HEK293 (cell line): Measurements from ENCODE around the gene BCDIN3D.

Experiments used
- CTCF ChIP-seq: fragments of 450-650 bp; formaldehyde crosslinking; IDR thresholded peaks from 2 replicates; pipeline ENCODE4 v1.5.1; 2016; ENCODE audit warnings: missing biosample characterization, missing genetic modification characterization
- MYNN ChIP-seq: fragments of 450-650 bp; formaldehyde crosslinking; IDR thresholded peaks from 2 replicates; pipeline ENCODE4 v1.5.1; 2016; ENCODE audit warnings: missing biosample characterization, missing genetic modification characterization, borderline replicate concordance
- REST ChIP-seq: fragments of 450-650 bp; formaldehyde crosslinking; IDR thresholded peaks from 2 replicates; pipeline ENCODE4 v1.5.1; 2016; ENCODE audit warnings: missing biosample characterization, missing genetic modification characterization
- SCRT1 ChIP-seq: fragments of 450-650 bp; formaldehyde crosslinking; IDR thresholded peaks from 2 replicates; pipeline ENCODE4 v1.5.1; 2016; ENCODE audit warnings: missing biosample characterization, missing genetic modification characterization, borderline replicate concordance
- ZNF121 ChIP-seq: fragments of 450-650 bp; formaldehyde crosslinking; IDR thresholded peaks from 2 replicates; pipeline ENCODE4 v1.5.1; 2016; ENCODE audit warnings: missing biosample characterization, missing genetic modification characterization
- ZNF174 ChIP-seq: fragments of 450-650 bp; formaldehyde crosslinking; IDR thresholded peaks from 2 replicates; pipeline ENCODE4 v1.5.0; 2017; ENCODE audit warnings: missing biosample characterization, mild to moderate bottlenecking, missing genetic modification characterization
- ZNF266 ChIP-seq: fragments of 450-650 bp; formaldehyde crosslinking; IDR thresholded peaks from 2 replicates; pipeline ENCODE4 v1.5.1; 2016; ENCODE audit warnings: missing biosample characterization, missing genetic modification characterization, low read depth
- ZNF501 ChIP-seq: fragments of 450-650 bp; formaldehyde crosslinking; IDR thresholded peaks from 2 replicates; pipeline ENCODE4 v1.5.1; 2016; ENCODE audit warnings: missing biosample characterization, missing genetic modification characterization
- ZNF561 ChIP-seq: fragments of 450-650 bp; IDR thresholded peaks from 2 replicates; pipeline ENCODE4 v1.5.1; 2018; ENCODE audit warnings: missing biosample characterization, missing genetic modification characterization, borderline replicate concordance
- ZNF623 ChIP-seq: fragments of 450-650 bp; formaldehyde crosslinking; IDR thresholded peaks from 2 replicates; pipeline ENCODE4 v1.5.1; 2016; ENCODE audit warnings: missing biosample characterization, missing genetic modification characterization
- ZSCAN30 ChIP-seq: fragments of 450-650 bp; IDR thresholded peaks from 2 replicates; pipeline ENCODE4 v1.5.1; 2018; ENCODE audit warnings: missing biosample characterization, mild to moderate bottlenecking, missing genetic modification characterization, moderate library complexity
- TF ChIP-seq, protein P1 (sequence below): fragments of 450-650 bp; formaldehyde crosslinking; IDR thresholded peaks from 2 replicates; pipeline ENCODE4 v1.5.1; 2017; ENCODE audit warnings: missing biosample characterization, mild to moderate bottlenecking, missing genetic modification characterization, moderate library complexity
- TF ChIP-seq, protein P2 (sequence below): fragments of 450-650 bp; formaldehyde crosslinking; optimal IDR thresholded peaks from 2 replicates; pipeline ENCODE3; 2016; ENCODE audit warnings: missing biosample characterization, mild to moderate bottlenecking, missing genetic modification characterization

DNA sequence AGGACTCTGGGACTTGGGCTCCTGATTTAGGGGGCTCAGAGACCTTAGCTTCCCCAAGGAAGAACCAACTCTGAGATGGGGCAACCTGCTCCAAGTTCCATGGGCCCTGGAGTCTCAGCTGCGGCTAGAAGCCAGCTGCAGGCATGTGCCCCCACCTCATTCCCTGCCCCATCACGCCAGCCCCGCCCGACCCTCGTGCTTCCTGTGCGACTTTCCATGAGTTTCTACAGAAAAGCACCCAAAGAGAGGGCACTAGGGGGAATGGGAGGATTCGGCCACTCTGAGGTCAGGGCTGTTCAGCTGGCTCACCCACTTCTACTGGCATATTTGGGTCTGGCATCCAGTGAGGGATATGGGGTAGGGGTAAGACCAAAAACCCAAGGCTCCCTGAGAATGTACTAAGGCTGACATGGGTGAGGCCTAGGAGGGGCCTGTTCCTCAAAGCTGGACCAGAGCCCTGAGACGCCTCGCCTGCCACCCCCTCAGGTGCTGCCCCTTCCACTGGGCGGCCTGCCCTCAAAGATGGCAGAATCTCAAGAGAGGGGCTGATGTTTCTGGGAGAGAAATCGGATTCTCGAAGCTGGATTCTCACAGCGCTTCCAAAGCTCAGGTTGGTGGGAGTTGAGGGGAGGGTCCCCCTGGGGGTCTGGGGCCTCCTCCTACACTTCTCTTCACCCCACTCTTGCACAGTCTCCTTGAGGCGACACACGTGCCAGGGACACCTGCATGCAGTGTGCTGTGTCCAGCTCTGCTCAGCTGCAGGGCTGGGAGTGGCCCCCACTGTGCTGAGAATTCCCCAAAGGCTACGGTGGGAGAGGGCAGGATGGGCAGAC, 38.7 kb upstream of the BCDIN3D start:
- no peak for TF ChIP-seq ZNF121 (tag by site-specific recombination)
- no peak for TF ChIP-seq ZNF623 (tag by site-specific recombination)
- no peak for TF ChIP-seq ZNF266 (tag by site-specific recombination)
- TF ChIP-seq CTCF (tag by site-specific recombination) = no peak
- no peak for TF ChIP-seq ZSCAN30
- TF ChIP-seq, protein P1, sequence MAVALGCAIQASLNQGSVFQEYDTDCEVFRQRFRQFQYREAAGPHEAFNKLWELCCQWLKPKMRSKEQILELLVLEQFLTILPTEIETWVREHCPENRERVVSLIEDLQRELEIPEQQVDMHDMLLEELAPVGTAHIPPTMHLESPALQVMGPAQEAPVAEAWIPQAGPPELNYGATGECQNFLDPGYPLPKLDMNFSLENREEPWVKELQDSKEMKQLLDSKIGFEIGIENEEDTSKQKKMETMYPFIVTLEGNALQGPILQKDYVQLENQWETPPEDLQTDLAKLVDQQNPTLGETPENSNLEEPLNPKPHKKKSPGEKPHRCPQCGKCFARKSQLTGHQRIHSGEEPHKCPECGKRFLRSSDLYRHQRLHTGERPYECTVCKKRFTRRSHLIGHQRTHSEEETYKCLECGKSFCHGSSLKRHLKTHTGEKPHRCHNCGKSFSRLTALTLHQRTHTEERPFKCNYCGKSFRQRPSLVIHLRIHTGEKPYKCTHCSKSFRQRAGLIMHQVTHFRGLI (tag by site-specific recombination) = no peak
- no peak for TF ChIP-seq ZNF561
- TF ChIP-seq, protein P2, sequence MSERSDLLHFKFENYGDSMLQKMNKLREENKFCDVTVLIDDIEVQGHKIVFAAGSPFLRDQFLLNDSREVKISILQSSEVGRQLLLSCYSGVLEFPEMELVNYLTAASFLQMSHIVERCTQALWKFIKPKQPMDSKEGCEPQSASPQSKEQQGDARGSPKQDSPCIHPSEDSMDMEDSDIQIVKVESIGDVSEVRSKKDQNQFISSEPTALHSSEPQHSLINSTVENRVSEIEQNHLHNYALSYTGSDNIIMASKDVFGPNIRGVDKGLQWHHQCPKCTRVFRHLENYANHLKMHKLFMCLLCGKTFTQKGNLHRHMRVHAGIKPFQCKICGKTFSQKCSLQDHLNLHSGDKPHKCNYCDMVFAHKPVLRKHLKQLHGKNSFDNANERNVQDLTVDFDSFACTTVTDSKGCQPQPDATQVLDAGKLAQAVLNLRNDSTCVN = no peak
- TF ChIP-seq SCRT1 = no peak
- TF ChIP-seq ZNF174 (tag by site-specific recombination) = no peak
- TF ChIP-seq MYNN (tag by site-specific recombination) = no peak
- TF ChIP-seq REST (tag by site-specific recombination) = no peak
- TF ChIP-seq ZNF501 = no peak
